Activated CD8-positive, alpha-beta T cell treated with anti-CD3 and anti-CD28 coated beads, Interleukin-2, amount 10 ng/mL, durations not matched to agents 7 days and 5 days (primary cell): ENCODE results near the gene DNAH11. TPM values are rescaled to one million over a fixed set of nuclear protein-coding genes. Genes with fewer than 3 reads are reported as not detected.

Source experiments
- ATAC-seq: fragments of 150-1000 bp; cut with Tn5 transposase; one replicate; pipeline ENCODE4 v1.10.0; 2021; ENCODE audit warnings: moderate library complexity
- CTCF ChIA-PET: fragments of 350-600 bp; sonication (Branson Sonifier 250); formaldehyde crosslinking; loops from one replicate; lab custom pipeline; 2021; ENCODE audit warnings: antibody characterized with exemption; lab: Charles Lee
- POLR2A ChIA-PET: fragments of 350-600 bp; sonication (Branson Sonifier 250); formaldehyde crosslinking; loops from one replicate; lab custom pipeline; 2021; ENCODE audit warnings: antibody characterized with exemption; lab: Charles Lee
- DNase-seq: peaks from one replicate; pipeline ENCODE4 v3.0.0-alpha.2; 2020
- H3K27ac Mint-ChIP-seq: one replicate; pipeline ENCODE4 v1.8.0; 2021; ENCODE audit warnings: mild to moderate bottlenecking, mixed read lengths
- H3K27me3 Mint-ChIP-seq: one replicate; pipeline ENCODE4 v1.8.0; 2021; ENCODE audit warnings: low read depth, mixed read lengths
- H3K36me3 Mint-ChIP-seq: one replicate; pipeline ENCODE4 v1.8.0; 2021; ENCODE audit warnings: low read depth, mixed read lengths
- H3K4me1 Mint-ChIP-seq: one replicate; pipeline ENCODE4 v1.8.0; 2021; ENCODE audit warnings: low read depth, mixed read lengths
- H3K4me3 Mint-ChIP-seq: one replicate; pipeline ENCODE4 v1.8.0; 2021; ENCODE audit warnings: mild to moderate bottlenecking, mixed read lengths
- H3K9me3 Mint-ChIP-seq: one replicate; pipeline ENCODE4 v1.8.0; 2022; ENCODE audit warnings: mixed read lengths; ENCODE audit not compliant: insufficient read depth
- total RNA-seq, 2 experiments: library from RNA; stranded (reverse); gene quantifications; one replicate each; pipeline ENCODE4 v1.2.3, GENCODE V29; 2021

DNAH11 gene
- total RNA-seq, 2 experiments from 2014 or later: 0.91 to 2.3 TPM

- ChIA-PET POLR2A (interaction anchor here (0.6 to 1.5 kb wide), 8 partner anchors 9 to 1718 kb away, joined by 3 to 7 read pairs (median 4); partner anchors contain the start of gene SP4), CTCF (interaction anchor here (0.6 to 2.3 kb wide), 7 partner anchors 19 to 517 kb away, joined by 3 to 6 read pairs (median 3); partner anchors contain the start of gene SP4)
- ATAC-seq (peak; percentile 25), DNase-seq (peak; percentile 62)
- Mint-ChIP-seq H3K4me1 (peaks cover 75% of the 10 kb centered on the region), H3K27ac (peak overlapping the region; percentile 93), H3K36me3 (peaks cover 24% of the 10 kb centered on the region), H3K4me3 (peak overlapping the region; percentile 92), H3K9me3 (no peaks in the 10 kb centered on the region), H3K27me3 (peaks cover 5% of the 10 kb centered on the region)
Measured at GRCh38 chr7:21944616-21945453, 402.0 kb downstream of the DNAH11 start.

GRCh38 chr7:21945454-21946221 lies 402.8 kb downstream of the DNAH11 start, which contains the start of gene CDCA7L:
Gene CDCA7L (minus strand): TSS chr7:21945899. CDS start chr7:21945804, 95 bp downstream.
- H3K4me1 Mint-ChIP-seq: peaks cover 68% of the 10 kb centered on the region
- peaks cover 23% of the 10 kb centered on the region for H3K36me3 Mint-ChIP-seq
- peak within 1 kb of the TSS; percentile 92 for H3K4me3 Mint-ChIP-seq
- peaks cover 7% of the 10 kb centered on the region for H3K27me3 Mint-ChIP-seq
- POLR2A ChIA-PET: interaction anchor here (0.6 to 1.5 kb wide), 9 partner anchors 9 to 518 kb away, joined by 3 to 7 read pairs (median 5); partner anchors contain the start of gene SP4
- ATAC-seq: peak; percentile 89
- H3K9me3 Mint-ChIP-seq: no peaks in the 10 kb centered on the region
- CTCF ChIA-PET: interaction anchor here (1.1 to 2.3 kb wide), 6 partner anchors 20 to 518 kb away, joined by 3 to 6 read pairs (median 3); partner anchors contain the start of gene SP4
- H3K27ac Mint-ChIP-seq: peak within 1 kb of the TSS; percentile 93
- peak; percentile 77 for DNase-seq

GRCh38 chr7:21946222-21946709 lies 403.4 kb downstream of the DNAH11 start:
- H3K4me1 Mint-ChIP-seq: peaks cover 65% of the 10 kb centered on the region
- POLR2A ChIA-PET: interaction anchor here (1.0 to 1.4 kb wide), 4 partner anchors 9 to 332 kb away, joined by 3 to 6 read pairs (median 4); no protein-coding TSS in a partner anchor
- ATAC-seq: no peak
- H3K27ac Mint-ChIP-seq: peak overlapping the region; percentile 93
- no peak for DNase-seq
- CTCF ChIA-PET: interaction anchor here (1.6 kb wide), 1 partner anchor 21 kb away, joined by 4 read pairs; no protein-coding TSS in a partner anchor
- peak overlapping the region; percentile 92 for H3K4me3 Mint-ChIP-seq
- peaks cover 21% of the 10 kb centered on the region for H3K36me3 Mint-ChIP-seq
- H3K27me3 Mint-ChIP-seq: peaks cover 7% of the 10 kb centered on the region
- H3K9me3 Mint-ChIP-seq: no peaks in the 10 kb centered on the region

- Mint-ChIP-seq H3K4me3 (no peak overlapping the region), H3K27ac (no peak overlapping the region), H3K27me3 (peaks cover 7% of the 10 kb centered on the region), H3K4me1 (peaks cover 57% of the 10 kb centered on the region), H3K36me3 (peaks cover 16% of the 10 kb centered on the region), H3K9me3 (no peaks in the 10 kb centered on the region)
- ChIA-PET POLR2A (no interaction called here), CTCF (no interaction called here)
- no peak for ATAC-seq
- DNase-seq: no peak
Measured at GRCh38 chr7:21947056-21947455, 404.2 kb downstream of the DNAH11 start.

- peaks cover 9% of the 10 kb centered on the region for H3K36me3 Mint-ChIP-seq
- H3K9me3 Mint-ChIP-seq: no peaks in the 10 kb centered on the region
- ChIA-PET POLR2A (no interaction called here), CTCF (interaction anchor here (0.7 kb wide), 1 partner anchor 698 kb away, joined by 4 read pairs; no protein-coding TSS in a partner anchor)
- no peak for ATAC-seq
- peaks cover 48% of the 10 kb centered on the region for H3K4me1 Mint-ChIP-seq
- H3K27me3 Mint-ChIP-seq: peaks cover 7% of the 10 kb centered on the region
- H3K27ac Mint-ChIP-seq: no peak overlapping the region
- DNase-seq: no peak
- no peak overlapping the region for H3K4me3 Mint-ChIP-seq
Measured at GRCh38 chr7:21947946-21948345, 405.1 kb downstream of the DNAH11 start.

GRCh38 chr7:21948364-21948763 lies 405.5 kb downstream of the DNAH11 start:
- H3K4me1 Mint-ChIP-seq: peaks cover 44% of the 10 kb centered on the region
- peaks cover 9% of the 10 kb centered on the region for H3K27me3 Mint-ChIP-seq
- no peak for DNase-seq
- H3K36me3 Mint-ChIP-seq: peaks cover 5% of the 10 kb centered on the region
- ATAC-seq: no peak
- CTCF ChIA-PET: interaction anchor here (0.7 kb wide), 1 partner anchor 699 kb away, joined by 4 read pairs; no protein-coding TSS in a partner anchor
- no peaks in the 10 kb centered on the region for H3K9me3 Mint-ChIP-seq
- POLR2A ChIA-PET: no interaction called here
- no peak overlapping the region for H3K27ac Mint-ChIP-seq
- no peak overlapping the region for H3K4me3 Mint-ChIP-seq

- no peaks in the 10 kb centered on the region for H3K9me3 Mint-ChIP-seq
- peaks cover 10% of the 10 kb centered on the region for H3K27me3 Mint-ChIP-seq
- H3K36me3 Mint-ChIP-seq: peaks cover 3% of the 10 kb centered on the region
- DNase-seq (no peak), ATAC-seq (no peak)
- no peak overlapping the region for H3K27ac Mint-ChIP-seq
- CTCF ChIA-PET: interaction anchor here (0.7 to 1.3 kb wide), 2 partner anchors 12 to 699 kb away, joined by 4 to 5 read pairs; no protein-coding TSS in a partner anchor
- POLR2A ChIA-PET: interaction anchor here (0.7 kb wide), 1 partner anchor 91 kb away, joined by 4 read pairs; no protein-coding TSS in a partner anchor
- H3K4me3 Mint-ChIP-seq: no peak overlapping the region
- peaks cover 37% of the 10 kb centered on the region for H3K4me1 Mint-ChIP-seq
Measured at GRCh38 chr7:21948887-21949540, 406.2 kb downstream of the DNAH11 start.

Other genes starting within 250 kb of the DNAH11 start
- gene SP4, start 115.0 kb upstream of the DNAH11 start, total RNA-seq: 10 to 100 TPM; 37.0 to 38.2 TPM